Mammary epithelial cell (primary cell): Measurements from ENCODE around the gene NFATC3.

Experiments
- EZH2 ChIP-seq: IDR thresholded peaks from 2 replicates; pipeline ENCODE4 v1.6.1; 2012; ENCODE audit warnings: low read length, inconsistent platforms, borderline replicate concordance
- TF ChIP-seq, protein P1 (sequence below), 2 donors: IDR thresholded peaks in 1 of 2; conservative IDR thresholded peaks in 1 of 2; 2 replicates each; pipeline ENCODE4 v1.5.1; 2011 to 2012; ENCODE audit warnings: inconsistent platforms in 2 of 2, low read length in 2 of 2, mild to moderate bottlenecking in 2 of 2, control low read depth in 1 of 2, low read depth in 1 of 2; ENCODE audit not compliant: insufficient read depth in 1 of 2; ENCODE audit errors: extremely low read depth in 1 of 2

DNA sequence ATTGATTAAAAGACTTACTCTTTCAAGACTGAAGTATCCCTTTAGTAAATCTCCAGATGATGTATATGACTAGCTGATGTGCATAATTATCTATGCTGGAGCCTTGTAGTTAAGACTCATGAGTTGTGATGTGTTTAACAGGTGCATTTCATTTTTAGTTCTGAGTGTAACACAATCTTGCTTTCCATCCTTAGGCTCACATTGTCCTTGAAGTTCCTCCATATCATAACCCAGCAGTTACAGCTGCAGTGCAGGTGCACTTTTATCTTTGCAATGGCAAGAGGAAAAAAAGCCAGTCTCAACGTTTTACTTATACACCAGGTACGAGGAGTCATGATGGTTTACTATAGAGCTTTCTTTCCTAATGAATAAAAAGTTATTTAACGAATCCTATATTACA, 97.9 kb downstream of the NFATC3 start:
- TF ChIP-seq EZH2: no peak
- TF ChIP-seq, protein P1, sequence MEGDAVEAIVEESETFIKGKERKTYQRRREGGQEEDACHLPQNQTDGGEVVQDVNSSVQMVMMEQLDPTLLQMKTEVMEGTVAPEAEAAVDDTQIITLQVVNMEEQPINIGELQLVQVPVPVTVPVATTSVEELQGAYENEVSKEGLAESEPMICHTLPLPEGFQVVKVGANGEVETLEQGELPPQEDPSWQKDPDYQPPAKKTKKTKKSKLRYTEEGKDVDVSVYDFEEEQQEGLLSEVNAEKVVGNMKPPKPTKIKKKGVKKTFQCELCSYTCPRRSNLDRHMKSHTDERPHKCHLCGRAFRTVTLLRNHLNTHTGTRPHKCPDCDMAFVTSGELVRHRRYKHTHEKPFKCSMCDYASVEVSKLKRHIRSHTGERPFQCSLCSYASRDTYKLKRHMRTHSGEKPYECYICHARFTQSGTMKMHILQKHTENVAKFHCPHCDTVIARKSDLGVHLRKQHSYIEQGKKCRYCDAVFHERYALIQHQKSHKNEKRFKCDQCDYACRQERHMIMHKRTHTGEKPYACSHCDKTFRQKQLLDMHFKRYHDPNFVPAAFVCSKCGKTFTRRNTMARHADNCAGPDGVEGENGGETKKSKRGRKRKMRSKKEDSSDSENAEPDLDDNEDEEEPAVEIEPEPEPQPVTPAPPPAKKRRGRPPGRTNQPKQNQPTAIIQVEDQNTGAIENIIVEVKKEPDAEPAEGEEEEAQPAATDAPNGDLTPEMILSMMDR (conservative IDR thresholded peaks at IDR 0.05 in 1 of 2, IDR thresholded peaks at IDR 0.05 in 1 of 2; ENCODE audit: extremely low read depth in 1 of 2, insufficient read depth in 1 of 2, low read depth in 1 of 2, low read length in 2 of 2): no peak
